GM19324 (cell line): ENCODE results near the gene PXT1.
"Not testable (repeated sequence)": the region's sequence is repeated elsewhere in the genome, so short reads cannot be mapped to it uniquely, and the experiment has no call there.

ENCODE experiments used
- ATAC-seq: cut with Tn5 transposase; IDR thresholded peaks from one replicate; pipeline ENCODE4 v1.9.1; 2021; ENCODE audit warnings: mild to moderate bottlenecking, moderate library complexity; ENCODE audit not compliant: unreplicated experiment, low FRiP score

PXT1 gene

DNA sequence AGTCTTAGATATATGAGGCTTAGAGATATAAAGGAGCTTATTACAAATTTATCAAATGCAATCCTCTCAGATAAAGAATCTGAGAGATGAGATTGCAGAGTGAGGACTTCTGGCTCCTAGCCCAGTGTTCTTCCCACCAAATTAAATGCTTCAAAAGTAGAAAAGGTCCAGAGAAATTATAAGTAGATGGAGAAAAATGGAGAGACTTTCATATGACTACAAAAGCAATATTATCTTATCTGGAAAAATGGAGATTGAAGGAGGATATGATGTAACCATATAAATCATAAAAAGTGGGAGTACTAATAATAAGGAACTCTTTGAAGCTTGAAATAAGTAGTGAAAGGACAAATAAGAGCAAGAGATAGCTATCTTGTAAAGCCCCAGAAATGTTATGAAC, 3.0 kb upstream of the PXT1 start:
- ATAC-seq = no peak

DNA sequence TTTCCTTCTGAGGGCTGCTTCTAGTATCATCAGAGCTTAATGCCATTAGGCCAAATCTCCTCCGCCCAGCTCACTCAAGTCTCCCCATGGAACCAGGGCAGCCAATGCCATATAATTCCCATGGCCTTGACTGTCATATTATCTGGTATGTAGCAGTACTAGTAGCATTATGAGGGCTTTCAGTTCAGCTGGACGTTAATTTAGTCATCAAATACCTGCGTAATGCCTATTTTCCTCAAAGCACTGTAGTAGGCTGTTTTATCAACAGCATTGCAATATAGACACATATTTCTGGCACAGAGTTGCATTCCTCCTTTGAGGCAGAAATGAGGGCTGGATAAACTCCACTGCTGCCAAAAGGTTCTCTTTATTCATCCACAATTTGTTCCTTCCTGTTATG, 1.8 kb upstream of the PXT1 start:
- no peak for ATAC-seq

DNA sequence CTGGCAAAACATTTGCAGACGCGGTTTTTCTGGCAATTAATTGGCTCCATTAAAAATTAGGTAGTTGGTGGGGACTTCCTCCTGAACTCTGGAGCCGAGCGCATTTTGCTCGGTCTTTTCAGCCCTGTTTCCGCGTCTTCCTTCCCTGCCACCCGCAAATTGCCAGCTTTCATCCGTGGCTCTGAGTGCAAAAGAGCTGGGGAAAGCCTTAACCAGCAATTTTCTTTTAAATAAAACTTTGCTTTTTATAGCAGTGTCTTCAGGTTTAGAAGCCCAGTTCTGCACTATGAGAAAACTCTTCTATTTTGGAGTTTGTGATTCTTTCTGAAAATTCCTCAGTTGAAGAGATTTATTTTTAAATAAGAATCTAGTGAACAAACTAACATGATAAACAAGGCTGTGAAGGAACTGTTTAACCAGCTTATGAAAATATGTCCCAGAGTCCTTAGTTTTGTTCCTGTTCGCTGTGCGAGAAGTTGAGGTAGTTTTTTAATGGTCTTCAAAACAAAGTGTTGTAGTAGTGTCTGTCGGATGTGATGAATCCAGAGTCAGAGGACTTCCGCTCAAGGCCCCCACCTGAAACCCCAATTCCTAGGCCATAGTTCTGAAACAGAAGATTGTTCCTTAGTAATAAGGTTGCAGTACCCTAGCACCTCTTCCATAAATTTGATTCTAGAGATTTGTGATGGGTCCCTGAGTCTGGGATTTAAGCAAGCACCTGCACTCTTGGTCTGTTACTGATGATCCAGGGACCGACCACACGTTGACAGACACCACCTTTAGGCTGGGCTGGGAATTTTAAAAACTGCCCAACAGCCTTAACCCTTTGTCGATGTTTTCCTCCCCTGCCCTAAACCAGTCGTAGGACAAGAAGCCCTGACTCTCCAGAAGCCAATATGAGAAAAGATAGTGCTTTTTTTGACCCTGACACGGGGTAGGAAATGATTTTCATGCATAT, 1.1 kb upstream of the PXT1 start:
- no peak for ATAC-seq

DNA sequence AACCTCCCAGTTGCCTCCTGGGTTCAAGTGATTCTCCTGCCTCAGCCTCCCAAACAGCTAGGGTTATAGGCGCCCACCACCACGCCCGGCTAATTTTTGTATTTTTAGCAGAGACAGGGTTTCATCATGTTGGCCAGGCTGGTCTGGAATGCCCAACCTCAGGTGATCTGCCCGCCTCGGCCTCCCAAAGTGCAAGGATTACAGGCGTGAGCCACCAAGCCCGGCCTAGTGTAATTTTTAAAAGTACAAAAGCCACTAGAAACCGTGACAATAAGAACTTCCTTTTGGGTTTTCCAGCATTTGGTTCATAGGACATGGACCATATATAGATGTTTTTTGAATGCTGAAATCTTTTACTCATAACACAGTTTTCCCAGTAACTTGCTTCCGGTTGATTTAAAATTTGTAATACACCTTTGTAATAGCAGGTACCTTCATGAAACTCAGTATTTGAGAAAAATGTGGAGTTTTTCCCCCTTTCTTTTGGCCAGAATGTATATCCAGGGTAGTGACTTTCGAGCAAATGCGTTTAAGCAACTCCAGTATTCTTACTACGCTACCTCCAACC, 467 bp downstream of the PXT1 start:
- ATAC-seq = no peak

DNA sequence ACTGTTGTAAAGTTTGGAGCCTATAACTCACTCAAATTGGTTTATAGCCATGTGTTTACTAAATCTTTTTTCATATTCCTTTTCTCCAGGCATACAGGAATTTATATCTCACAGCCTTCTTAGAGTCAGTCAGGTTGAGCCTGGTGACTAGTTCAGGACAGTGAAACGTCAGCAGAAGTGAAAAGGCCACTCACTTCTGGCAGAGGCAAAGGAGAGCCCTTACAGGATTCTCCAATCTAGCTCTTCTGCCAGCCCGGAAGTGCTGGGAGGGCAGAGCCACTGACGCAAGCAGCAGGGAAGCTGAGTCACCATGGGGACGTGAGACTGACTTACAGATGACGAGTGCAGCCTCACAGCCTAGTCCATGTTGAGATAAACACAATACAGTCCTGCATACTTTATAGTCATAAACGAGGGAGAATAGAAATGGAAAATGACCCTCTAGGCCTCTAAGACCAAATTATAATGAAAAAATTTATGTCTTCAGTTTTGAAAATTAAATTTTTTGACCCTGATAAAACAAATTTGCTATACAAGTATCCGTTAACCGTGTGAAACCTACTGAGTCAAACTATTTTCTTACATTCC, 1.3 kb downstream of the PXT1 start:
- no peak for ATAC-seq

DNA sequence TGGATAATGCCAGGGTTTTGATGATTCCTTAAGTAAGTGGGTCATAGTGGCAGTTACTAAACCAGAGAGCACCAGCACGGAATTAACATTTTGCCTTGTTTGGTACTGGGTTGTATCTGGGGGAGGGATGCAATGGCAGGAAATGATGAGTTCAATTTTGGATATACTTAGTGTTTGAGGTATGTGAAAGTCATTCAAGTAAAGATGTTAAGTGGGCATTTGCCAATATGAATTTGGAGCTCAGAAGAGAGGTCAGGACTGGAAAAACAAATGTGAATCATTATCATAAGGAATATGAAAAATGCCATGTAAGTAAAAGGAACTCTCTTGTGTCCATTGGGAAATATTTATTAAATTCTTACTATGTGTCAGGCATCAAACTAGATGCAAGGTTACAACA, 6.2 kb downstream of the PXT1 start:
- no peak for ATAC-seq

DNA sequence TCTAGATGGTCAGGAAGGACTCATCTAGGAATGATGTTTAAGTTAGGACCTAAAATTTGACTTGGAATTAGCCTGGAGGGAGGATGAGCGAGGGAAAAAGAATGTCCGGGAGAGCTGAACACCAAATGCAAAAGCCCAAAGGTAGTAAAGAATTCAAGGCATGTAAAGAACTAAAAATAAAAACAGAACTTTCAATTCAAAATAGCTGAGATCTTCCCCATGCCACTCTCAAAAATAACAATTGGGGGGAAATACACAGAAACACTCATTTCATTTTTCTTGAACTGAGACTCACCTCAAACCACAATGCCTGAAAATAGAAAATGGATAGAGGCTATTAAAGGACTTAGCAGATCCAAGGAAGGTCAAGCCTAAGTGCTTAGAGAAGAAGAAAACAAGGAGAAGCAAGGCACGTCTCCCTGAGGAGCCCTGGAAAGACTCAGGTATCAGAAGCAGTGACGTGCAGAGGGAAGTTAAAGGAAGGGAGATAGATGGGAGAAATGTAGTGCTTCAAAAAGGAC, 10.4 kb downstream of the PXT1 start:
- ATAC-seq = no peak

DNA sequence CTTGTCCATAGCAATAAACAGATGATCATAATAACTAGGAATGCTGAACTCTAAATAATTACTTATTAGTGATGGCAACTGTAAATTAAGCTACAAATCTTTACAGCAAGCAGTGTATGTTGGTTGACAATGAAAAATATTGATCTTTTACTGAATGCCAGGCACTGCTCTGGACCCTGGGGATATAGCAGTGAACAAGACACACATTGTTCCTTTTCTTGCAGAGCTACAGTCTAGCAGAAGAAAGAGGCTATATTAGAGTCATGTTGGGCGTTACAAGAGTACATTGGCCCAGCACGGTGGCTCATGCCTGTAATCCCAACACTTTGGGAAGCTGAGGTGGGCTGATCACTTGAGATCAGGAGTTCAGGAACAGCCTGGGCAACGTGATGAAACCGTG, 11.5 kb downstream of the PXT1 start:
- no peak for ATAC-seq

DNA sequence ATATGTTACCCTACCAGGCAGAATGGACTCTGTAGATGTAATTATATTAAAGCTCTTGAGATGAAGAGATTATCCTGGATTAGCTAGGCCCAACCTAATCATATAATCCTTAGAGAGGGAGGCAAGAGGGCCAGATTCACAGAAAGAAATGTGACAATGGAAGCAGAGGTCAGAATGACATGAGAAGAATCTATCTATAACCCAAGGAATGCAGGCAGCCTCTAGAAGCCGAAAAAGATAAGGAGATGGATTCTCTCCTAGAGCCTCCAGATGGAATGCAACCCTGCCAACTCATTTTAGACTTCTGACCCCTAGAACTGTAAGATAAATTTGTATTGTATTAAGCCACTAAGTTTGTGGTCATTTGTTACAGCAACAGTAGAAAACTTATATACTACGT, 12.3 kb downstream of the PXT1 start:
- no peak for ATAC-seq

DNA sequence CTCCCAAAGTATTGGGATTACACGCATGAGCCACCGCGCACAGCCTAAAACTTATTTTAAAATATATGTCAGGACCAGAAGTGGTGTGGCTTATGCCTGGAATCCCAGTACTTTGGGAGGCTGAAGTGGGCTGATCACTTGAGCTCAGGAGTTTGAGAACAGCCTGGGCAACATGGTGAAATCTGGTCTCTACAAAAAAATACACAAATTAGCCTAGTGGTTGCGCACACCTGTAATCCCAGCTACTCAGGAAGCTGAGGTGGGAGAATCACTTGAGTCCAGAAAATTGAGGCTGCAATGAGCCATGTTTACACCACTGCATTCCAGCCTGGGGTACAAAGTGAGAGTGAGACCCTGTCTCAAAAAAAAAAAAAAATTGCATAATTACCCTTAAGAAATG, 13.7 kb downstream of the PXT1 start:
- ATAC-seq = no peak

DNA sequence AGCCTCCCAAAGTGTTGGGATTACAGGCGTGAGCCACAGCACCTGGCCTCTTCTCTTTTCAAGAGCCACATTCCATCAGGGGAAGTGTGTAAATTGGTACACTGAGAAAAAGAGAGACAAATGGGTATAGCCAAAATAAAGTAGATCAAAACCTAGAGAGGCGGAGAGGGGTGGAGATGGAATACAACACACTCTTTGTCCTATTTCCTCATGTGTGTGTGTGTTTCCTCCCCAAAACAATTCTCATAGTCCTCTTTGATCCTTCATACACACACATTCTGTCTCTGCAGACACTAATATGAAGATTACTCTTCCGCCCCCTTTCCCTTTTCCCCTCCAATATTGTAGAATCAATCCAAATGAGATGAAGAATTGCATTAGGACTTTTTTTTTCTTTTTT, 16.0 kb downstream of the PXT1 start:
- no peak for ATAC-seq

DNA sequence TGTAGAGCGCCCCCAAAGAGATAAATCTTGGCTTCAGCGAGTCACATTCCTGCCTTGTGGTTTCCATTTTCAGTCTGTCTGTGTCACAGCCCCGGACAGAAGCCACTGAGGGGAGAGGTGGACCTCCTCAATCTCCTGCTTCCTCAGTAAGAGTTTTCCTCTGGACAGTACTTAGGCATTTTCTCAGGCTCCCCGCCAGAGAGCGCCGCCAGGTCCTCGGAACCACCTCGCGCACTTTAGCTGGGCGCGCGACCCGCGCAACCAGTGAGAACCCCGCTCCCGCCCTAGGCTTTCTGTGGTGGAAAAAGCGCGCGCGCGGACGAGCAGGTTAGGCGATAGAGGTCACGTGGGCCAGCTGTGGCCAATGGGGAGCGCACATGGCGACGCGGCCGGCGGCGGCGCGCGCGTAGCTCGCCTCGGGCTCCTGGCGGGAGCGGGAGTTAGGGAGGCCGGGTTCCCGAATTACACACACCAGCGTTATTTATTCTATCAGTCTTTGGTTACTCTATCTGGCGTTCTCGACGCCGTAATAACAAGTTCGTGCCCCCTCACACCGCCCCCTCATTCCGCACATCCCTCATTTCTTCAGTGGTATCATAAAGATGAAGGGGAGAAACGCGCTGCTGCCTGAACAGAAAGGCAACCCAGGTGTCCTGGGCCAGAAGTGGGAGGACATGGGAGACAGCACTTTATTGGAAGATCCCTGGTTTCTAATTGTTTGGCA, 19.4 kb downstream of the PXT1 start:
- ATAC-seq = peak; percentile 93

DNA sequence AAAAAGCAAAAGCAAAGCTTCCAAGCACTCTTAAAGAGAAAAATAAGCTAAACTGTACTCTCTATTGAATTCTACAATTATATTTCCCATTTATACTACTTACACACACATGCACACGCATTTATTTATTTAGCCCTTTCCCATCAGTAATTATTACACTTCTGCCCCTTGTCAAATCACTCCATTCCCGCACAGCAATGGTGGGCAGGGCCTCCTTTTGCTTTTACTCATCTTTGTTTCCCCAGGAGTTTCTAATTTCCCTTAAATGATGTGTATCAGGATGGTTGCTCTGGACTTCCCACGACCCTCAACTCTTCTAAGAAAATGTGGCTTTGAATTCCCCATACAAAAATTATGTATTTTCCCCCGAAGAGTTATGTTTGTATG, 19.9 kb downstream of the PXT1 start:
- no peak for ATAC-seq

DNA sequence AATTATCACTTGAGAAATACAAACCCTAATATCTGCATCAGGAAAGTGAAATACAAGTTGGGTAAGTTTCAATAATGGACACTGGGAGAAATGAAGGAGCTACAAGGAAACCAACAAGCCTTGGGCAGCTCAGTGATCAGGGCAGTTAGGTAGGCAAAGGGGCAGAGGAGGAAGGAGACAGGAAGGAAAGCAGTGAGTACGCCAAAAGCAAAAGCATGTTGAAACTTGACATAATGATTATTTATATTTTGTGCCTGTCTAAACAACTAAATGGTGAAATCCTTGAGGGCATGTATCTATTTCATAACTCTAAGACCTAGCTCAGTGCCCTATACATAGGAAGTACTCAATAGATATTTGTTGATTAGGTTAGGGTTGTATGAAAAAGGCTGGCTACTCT, 23.3 kb downstream of the PXT1 start:
- ATAC-seq = no peak

DNA sequence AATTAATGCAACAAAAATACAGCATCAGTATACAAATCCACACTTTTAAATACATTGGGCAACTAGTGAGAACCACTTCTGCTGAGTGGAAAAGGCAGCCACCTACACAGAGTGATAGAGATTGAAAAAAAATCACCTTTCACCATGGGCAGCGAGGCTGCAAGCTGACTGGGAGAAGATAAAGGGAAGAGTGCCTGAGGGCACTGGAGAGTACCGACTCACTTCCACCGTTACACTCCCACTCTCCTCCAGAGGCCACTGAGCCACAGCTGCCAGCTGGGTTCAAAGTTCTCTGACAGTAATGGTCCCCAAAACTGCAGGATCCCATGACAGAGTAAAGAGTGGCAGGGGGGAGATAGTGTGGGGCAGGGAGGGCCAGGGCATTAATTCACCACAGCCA, 24.1 kb downstream of the PXT1 start:
- no peak for ATAC-seq

DNA sequence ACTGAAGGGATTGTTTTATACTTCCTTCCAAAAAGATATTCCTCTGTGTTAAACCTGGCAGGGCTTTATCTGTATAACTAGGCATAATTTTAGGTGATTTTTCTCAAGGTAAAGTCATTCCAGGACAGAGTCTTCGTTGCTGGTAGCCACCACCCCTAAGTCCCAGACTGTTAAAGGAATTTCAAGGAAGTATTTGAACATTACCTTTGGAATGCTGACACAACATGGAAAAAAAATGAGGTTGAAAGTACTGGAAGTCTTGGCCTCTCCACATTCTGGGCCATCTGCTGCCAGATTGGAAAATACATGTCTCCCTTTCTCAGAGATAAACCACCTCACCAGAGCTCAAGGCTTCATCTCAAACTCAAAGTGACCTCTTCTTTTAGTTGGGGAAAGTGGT, 28.2 kb downstream of the PXT1 start:
- no peak for ATAC-seq

DNA sequence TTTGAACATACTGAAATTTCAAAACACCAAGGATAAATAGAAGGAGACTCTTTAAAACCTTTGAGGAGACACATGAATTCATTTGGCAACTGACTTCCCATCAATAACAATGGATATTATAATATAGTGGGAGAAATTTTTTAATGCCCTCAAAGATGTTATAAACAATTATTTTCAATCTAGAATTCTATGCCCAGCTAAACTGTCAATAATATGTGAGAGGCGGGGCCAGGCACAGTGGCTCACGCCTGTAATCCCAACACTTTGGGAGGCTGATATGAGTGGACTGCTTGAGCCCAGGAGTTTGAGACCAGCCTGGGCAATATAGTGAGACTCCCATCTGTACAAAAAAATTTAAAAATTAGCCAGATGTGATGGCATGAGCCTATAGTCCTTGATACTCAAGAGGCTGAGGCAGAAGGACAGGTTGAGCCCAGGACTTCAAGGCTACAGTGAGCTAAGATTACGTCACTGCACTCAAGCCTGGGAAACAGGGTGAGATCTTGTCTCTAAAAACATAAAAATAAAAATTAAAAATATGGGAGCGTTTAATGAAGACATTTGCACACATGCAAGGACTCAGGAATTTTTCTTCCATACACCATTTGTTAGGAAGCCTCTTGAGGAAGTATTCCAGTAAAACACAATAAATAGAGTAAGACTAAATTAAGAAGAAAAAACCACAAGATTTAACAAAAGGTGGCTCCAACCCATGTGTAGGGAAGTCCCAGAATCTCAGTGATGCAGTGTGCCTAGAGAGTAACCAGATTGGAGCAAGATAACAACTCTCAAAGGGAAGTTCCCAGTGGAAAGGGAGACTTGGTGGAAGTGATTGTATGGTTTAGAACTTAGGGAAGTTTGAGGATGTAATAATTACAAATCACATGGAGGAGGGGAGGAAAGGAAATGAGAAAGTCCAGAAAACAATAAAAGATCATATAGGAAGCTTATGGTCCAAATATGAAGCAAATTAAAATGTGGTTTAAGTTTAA, 28.9 kb downstream of the PXT1 start:
- no peak for ATAC-seq

DNA sequence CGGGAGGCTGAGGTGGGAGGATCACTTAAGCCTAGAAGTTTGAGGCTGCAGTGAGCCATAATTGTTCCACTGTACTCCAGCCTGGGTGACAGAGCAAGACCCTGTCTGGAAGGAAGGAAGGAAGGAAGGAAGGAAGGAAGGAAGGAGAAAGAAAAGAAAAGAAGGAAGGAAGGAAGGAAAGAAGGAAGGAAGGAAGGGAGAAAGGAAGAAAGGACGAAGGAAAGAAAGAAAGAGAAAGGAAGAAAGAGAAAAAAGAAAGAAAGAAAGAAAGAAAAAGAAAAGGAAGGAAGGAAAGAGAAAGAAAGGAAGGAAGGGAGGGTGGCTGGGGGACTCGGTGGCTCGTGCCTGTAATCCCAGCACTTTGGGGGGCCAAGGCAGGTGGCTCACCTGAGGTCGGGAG, 32.9 kb downstream of the PXT1 start:
- ATAC-seq = not testable (repeated sequence)

DNA sequence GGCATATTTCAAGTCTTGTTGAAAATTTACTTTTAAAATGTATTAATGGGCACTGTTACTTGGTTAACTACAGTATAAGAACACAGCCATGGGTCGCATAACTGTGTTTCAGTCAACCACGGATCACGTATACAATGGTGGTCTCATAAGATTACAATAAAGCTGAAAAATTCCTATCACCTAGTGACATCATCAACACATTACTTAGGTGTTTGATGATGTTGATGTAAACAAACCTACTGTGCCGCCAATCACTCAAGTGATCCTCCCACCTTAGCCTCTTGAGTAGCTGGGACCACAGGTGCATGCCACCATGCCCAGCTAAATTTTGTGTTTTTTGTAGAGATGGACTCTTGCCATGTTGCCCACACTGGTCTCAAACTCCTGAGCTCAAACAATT, 38.5 kb downstream of the PXT1 start:
- no peak for ATAC-seq

DNA sequence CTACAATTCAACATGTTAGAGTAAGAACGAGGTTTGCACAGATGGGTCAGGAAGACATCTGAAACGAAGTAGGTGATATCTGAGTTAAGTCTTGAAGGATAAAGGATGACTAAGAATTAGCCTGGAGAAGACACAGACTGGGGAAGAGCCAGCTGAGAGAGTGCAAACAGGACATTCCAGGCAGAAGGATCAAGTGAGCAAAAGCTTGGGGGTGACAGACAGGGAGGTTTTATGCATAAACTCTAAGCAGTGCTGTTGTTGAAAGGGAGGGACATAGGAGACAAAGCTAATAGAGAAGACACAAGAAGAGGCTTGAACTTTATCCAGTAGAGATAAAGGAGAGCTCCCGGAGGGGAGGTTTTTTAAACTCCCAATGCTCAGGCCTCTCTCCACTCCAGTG, 40.2 kb downstream of the PXT1 start:
- ATAC-seq = no peak
